OCI-LY1 (cell line): ENCODE measurements around the gene SOX5.

Experiments
- H2AFZ ChIP-seq: fragments of 200-600 bp; sonication (generic), shearing (Covaris generic); 2 replicates; pipeline ENCODE4 v1.6.0; 2014; ENCODE audit warnings: antibody characterized with exemption, mild to moderate bottlenecking, low read length
- H3F3A ChIP-seq: fragments of 200-600 bp; sonication (generic), shearing (Covaris generic); 2 replicates; pipeline ENCODE4 v1.6.0; 2014; ENCODE audit warnings: mild to moderate bottlenecking, antibody characterized with exemption, low read length, moderate library complexity; ENCODE audit not compliant: insufficient read depth
- H3K27ac ChIP-seq: fragments of 200-600 bp; sonication (generic); 2 replicates; pipeline ENCODE4 v1.5.1; 2014; ENCODE audit warnings: low read length, mixed run types, mild to moderate bottlenecking, low read depth; ENCODE audit not compliant: poor library complexity, severe bottlenecking
- H3K27me3 ChIP-seq: fragments of 200-600 bp; sonication (generic); 2 replicates; pipeline ENCODE4 v1.6.0; 2014; ENCODE audit warnings: antibody characterized with exemption, mild to moderate bottlenecking, low read length, moderate library complexity; ENCODE audit not compliant: insufficient read depth
- H3K36me3 ChIP-seq: fragments of 200-600 bp; sonication (generic); 2 replicates; pipeline ENCODE4 v1.6.1; 2014; ENCODE audit warnings: mild to moderate bottlenecking, antibody characterized with exemption, low read length, moderate library complexity, mixed read lengths; ENCODE audit not compliant: insufficient read depth
- H3K4me1 ChIP-seq: fragments of 200-600 bp; sonication (generic); 2 replicates; pipeline ENCODE4 v1.5.1; 2014; ENCODE audit warnings: mild to moderate bottlenecking, low read length, moderate library complexity; ENCODE audit not compliant: insufficient read depth, severe bottlenecking
- H3K4me2 ChIP-seq: fragments of 200-600 bp; sonication (generic), shearing (Covaris generic); 2 replicates; pipeline ENCODE4 v1.6.1; 2014; ENCODE audit warnings: low read length
- H3K4me3 ChIP-seq: fragments of 200-600 bp; sonication (generic); 2 replicates; pipeline ENCODE4 v1.5.1; 2014; ENCODE audit warnings: low read length, low read depth, mild to moderate bottlenecking, mixed read lengths; ENCODE audit not compliant: poor library complexity, severe bottlenecking
- H3K79me2 ChIP-seq: fragments of 200-600 bp; shearing (Covaris generic); 2 replicates; pipeline ENCODE4 v1.6.1; 2016; ENCODE audit warnings: mixed run types, low read length, mixed read lengths; ENCODE audit not compliant: insufficient read depth
- H3K9ac ChIP-seq: fragments of 200-600 bp; sonication (generic), shearing (Covaris generic); 2 replicates; pipeline ENCODE4 v1.6.1; 2014; ENCODE audit warnings: mild to moderate bottlenecking, low read length, mixed read lengths
- H3K9me2 ChIP-seq: fragments of 200-600 bp; sonication (generic), shearing (Covaris generic); 2 replicates; pipeline ENCODE4 v1.6.1; 2014; ENCODE audit warnings: low read depth, mild to moderate bottlenecking, low read length, mixed read lengths
- H3K9me3 ChIP-seq: fragments of 200-600 bp; shearing (Covaris generic); 2 replicates; pipeline ENCODE4 v1.6.1; 2014; ENCODE audit warnings: low read length, mixed read lengths
- H4K20me1 ChIP-seq: fragments of 200-600 bp; sonication (generic), shearing (Covaris generic); 2 replicates; pipeline ENCODE4 v1.6.0; 2016; ENCODE audit warnings: mild to moderate bottlenecking, low read length; ENCODE audit not compliant: insufficient read depth
- EZH2 ChIP-seq: fragments of 200-600 bp; sonication (generic), shearing (Covaris generic); IDR thresholded peaks from 2 replicates; pipeline ENCODE4 v1.8.0; 2017; ENCODE audit warnings: borderline replicate concordance, mixed run types, mild to moderate bottlenecking, antibody characterized with exemption, low read length, moderate library complexity, mixed read lengths
- TF ChIP-seq, protein P1 (sequence below): fragments of 200-600 bp; sonication (generic), shearing (Covaris generic); IDR thresholded peaks from 2 replicates; pipeline ENCODE4 v1.5.1; 2017; ENCODE audit warnings: mild to moderate bottlenecking, antibody characterized with exemption, low read length, moderate library complexity, mixed read lengths

Gene SOX5

DNA sequence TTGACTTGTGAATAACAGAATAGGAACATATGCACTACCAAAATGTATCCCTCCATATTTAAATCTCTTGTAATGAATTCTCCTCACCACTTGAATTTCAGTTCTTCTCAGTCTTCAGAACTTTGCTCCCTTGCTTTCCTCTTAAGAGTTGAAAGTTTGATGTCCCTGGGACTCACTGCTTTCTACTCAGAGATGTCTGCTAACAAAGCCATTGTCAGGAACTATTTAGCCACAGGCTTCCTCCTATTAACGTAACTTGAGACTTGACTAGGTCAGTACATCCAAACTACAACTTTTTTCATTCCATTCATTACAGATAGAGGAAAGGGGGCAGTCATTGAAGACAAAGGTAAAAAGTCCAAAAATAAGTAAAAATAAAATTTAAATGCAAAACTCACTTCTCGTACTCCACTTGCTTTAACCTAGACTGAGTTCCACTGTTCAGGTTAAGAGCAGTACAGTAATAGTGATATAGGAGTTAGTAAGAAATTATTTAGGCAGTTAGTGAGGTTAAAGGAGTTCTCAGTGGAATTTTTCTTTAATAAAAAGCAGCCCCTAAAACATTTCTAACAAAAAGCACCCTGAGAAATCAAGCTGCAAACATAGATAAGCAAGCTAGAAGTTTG lies 364.2 kb downstream of the SOX5 start:
- Histone ChIP-seq H3K79me2 (no peaks in the 10 kb centered on the region), H4K20me1 (no peaks in the 10 kb centered on the region), H3K27ac (no peak overlapping the region), H3K4me2 (no peak overlapping the region), H3K4me1 (no peaks in the 10 kb centered on the region), H2AFZ (no peak overlapping the region), H3K9me2 (no peaks in the 10 kb centered on the region), H3K36me3 (no peaks in the 10 kb centered on the region), H3K9me3 (no peaks in the 10 kb centered on the region), H3F3A (no peaks in the 10 kb centered on the region), H3K9ac (no peak overlapping the region), H3K27me3 (no peaks in the 10 kb centered on the region), H3K4me3 (no peak overlapping the region)
- TF ChIP-seq, protein P1, sequence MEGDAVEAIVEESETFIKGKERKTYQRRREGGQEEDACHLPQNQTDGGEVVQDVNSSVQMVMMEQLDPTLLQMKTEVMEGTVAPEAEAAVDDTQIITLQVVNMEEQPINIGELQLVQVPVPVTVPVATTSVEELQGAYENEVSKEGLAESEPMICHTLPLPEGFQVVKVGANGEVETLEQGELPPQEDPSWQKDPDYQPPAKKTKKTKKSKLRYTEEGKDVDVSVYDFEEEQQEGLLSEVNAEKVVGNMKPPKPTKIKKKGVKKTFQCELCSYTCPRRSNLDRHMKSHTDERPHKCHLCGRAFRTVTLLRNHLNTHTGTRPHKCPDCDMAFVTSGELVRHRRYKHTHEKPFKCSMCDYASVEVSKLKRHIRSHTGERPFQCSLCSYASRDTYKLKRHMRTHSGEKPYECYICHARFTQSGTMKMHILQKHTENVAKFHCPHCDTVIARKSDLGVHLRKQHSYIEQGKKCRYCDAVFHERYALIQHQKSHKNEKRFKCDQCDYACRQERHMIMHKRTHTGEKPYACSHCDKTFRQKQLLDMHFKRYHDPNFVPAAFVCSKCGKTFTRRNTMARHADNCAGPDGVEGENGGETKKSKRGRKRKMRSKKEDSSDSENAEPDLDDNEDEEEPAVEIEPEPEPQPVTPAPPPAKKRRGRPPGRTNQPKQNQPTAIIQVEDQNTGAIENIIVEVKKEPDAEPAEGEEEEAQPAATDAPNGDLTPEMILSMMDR, result no peak
- TF ChIP-seq EZH2, result no peak

DNA sequence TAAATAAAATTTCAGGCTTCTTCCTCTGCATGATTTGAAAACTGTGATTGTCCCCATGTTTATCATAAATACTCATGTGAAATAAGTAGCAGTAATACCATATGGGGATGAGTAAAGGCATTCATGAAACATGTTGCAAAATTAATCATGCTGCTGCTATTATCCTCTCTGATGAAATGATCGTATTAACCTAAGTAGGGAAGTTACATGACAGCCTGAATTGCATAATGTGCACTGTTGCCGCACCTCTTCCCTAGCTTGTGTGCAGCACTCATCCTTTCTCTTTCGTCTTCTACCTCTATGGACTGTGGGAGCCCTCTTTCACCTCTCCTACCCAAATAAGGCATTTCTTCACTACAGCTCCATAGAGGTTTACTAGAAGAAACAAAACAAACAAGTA lies 367.6 kb downstream of the SOX5 start:
- Histone ChIP-seq H2AFZ (no peak overlapping the region), H3K27ac (no peak overlapping the region), H3K79me2 (no peaks in the 10 kb centered on the region), H3K4me1 (no peaks in the 10 kb centered on the region), H3K27me3 (no peaks in the 10 kb centered on the region), H4K20me1 (no peaks in the 10 kb centered on the region), H3K36me3 (no peaks in the 10 kb centered on the region), H3K4me2 (no peak overlapping the region), H3K4me3 (no peak overlapping the region), H3F3A (no peaks in the 10 kb centered on the region), H3K9me3 (no peaks in the 10 kb centered on the region), H3K9me2 (no peaks in the 10 kb centered on the region), H3K9ac (no peak overlapping the region)
- no peak for TF ChIP-seq EZH2
- TF ChIP-seq, protein P1, result no peak

DNA sequence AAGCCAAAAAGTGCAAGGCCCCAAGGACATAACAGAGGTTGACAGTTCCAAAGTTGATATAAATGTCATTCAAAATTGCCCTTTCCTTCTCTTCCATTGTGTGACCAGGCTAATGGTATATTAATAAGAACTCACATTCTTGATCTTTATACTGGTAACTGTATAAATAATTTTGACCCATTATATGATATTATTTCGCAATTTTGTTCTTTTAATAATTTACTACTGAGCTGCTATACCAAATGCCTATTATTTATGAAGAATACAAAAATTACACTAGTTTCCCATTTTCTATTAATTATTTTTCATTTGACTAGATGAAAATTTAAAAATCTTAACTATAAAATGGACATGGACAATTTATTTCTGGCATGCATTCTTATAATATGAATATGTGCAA lies 370.2 kb downstream of the SOX5 start:
- H3F3A ChIP-seq, result no peaks in the 10 kb centered on the region
- H3K36me3 ChIP-seq, result no peaks in the 10 kb centered on the region
- no peaks in the 10 kb centered on the region for H3K79me2 ChIP-seq
- no peaks in the 10 kb centered on the region for H3K9me2 ChIP-seq
- H2AFZ ChIP-seq, result no peak overlapping the region
- TF ChIP-seq, protein P1, result no peak
- TF ChIP-seq EZH2, result no peak
- no peak overlapping the region for H3K27ac ChIP-seq
- H3K9me3 ChIP-seq, result no peaks in the 10 kb centered on the region
- no peaks in the 10 kb centered on the region for H3K27me3 ChIP-seq
- no peak overlapping the region for H3K4me3 ChIP-seq
- H3K4me2 ChIP-seq, result no peak overlapping the region
- no peaks in the 10 kb centered on the region for H3K4me1 ChIP-seq
- H3K9ac ChIP-seq, result no peak overlapping the region
- H4K20me1 ChIP-seq, result no peaks in the 10 kb centered on the region
